GM19239 (cell line): ENCODE results near the gene ABCC2.

Source experiments
- DNase-seq: peaks from one replicate; pipeline ENCODE4 v3.0.0; 2011; ENCODE audit warnings: low spot score; ENCODE audit not compliant: insufficient read length
- FAIRE-seq: peaks from 2 replicates; lab custom pipeline; 2011; peaks lifted over from hg19 to GRCh38; lab: Jason Lieb, UNC

ABCC2 gene

GRCh38 chr10:99769706-99770105 is 12.7 kb upstream of the ABCC2 start:
- DNase-seq (no peak), FAIRE-seq (no peak)

DNA sequence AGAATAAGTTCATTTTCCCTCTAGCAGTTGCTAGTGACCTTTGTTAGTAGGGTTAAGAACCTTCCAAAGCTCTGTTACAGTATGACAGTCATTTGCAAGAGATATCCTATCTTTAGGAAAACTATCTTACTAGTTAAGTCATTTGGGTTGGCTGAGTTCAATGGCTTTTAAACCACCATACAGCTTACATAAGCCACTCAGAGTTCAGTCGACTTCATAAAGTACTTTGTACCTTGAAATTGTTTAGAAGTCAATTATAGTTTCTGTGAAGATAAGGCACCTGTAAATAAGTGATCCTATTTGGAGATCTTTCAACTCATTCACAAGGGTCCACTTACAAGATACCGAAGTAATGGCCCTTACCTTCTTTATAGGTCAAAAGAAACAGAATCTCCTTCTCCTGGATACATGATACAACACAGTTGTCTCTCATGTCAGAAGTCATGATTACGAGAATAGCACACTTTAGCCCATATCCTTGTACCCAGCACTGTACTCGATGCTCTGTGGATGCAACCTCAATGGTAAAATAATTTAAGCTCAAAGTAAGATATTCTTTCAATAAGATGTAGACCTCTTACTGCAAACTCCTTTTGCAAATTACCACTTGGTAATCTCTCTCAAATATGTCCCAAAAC is 11.9 kb upstream of the ABCC2 start:
- DNase-seq, result no peak
- FAIRE-seq, result no peak

DNA sequence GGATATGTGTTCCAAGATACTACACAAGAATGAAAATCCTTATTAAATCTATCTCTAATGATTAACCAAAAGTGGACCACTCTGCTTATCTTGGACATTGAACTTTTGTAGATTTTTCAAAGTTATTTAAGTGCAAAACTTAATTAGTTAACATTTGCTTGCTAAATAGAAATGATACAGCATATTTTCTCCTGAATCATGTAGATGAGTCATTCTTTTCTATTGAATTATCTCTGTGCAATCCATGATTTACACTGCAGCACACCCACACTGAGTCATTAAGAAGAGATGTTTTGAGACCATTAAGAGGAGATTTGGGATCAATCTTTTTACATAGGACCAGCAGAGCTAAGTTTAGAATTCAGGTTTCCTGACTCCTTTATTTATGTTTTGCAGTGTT is 6.6 kb upstream of the ABCC2 start:
- DNase-seq, result no peak
- FAIRE-seq, result no peak

DNA sequence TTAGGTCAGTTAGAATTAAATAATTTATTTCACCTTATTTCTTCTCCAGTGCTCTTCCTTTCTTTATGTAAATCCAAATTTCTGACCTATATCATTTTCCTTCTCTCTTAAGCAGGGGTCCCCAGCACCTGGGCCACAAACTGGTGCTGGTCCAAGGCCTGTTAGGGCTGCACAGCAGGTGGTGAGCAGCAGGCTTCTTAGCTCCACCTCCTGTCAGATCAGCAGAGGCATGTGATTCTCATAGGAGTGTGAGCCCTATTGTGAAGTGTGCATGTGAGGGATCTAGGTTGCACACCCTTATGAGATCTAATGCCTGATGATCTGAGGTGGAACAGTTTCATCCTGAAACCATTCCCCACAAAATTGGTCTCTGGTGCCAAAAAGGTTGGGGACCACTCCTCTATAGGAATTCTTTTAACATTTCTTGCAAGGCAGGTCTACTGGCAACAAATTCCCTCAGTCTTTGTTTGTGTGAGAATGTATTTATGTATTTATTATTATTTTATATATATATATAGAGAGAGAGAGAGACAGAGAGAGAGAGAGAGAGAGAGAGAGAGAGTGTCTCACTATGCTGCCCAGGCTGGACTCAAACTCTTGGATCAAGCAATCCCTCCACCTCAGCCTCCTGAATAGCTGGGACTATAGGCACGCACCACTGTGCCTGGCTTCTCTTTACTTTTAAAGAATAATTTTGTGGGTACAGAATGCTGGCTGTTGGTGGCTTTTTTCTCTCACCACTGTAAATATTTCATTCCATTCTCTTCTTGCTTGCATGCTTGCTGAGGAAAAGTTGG is 4.3 kb upstream of the ABCC2 start:
- no peak for DNase-seq
- no peak for FAIRE-seq

DNA sequence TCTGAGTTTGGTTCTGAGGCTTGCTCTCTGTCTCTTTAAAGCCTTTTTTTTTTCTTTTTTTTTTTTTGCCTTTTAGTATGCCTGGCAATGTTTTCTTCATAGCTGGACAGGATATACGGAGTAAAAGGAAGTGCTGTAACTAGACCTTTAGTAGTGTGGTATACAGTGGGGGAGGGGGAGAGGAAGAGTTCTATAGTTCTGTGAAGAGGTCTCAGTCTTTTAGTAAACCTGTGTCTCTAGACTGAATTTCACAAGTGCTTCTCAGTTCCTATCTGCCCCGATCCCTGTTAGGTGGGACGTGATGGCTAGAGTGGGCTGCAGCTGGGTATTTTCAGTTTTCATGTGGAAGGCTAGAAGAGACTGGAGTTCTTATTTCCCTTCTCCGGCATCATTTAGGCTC is 3.1 kb upstream of the ABCC2 start:
- no peak for DNase-seq
- no peak for FAIRE-seq

DNA sequence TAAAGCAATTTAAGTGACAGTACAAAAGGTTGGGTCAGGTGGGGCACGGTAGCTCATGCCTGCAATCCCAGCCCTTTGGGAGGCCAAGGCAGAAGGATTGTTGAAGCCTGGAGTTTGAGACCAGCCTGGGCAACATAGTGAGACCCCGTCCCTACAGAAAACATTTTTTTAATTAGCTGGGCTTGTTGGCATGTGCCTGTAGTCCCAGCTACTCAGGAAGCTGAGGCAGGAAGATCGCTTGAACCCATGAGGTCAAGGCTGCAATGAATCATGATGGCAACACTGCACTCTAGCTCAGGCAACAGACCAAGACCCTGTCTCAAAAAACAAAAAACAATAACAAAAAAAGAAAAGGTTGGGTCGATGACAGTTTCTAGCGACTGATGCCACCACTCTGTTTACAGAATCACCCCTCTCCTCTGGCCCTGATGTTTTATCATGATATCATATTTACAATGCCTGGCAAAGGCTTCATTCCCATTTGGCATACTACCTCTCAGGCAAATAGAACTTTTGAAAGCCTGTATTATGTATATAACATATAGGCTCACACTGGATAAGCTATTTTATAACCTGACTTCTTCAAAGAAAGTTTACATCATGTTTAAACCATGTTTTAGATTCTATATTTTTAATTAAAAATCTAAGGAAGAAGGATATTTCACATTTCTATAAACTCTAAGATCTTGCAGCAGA is 558 bp upstream of the ABCC2 start:
- DNase-seq (no peak), FAIRE-seq (no peak)

GRCh38 chr10:99784016-99784726 is 1.7 kb downstream of the ABCC2 start:
- DNase-seq, result no peak
- no peak for FAIRE-seq

DNA sequence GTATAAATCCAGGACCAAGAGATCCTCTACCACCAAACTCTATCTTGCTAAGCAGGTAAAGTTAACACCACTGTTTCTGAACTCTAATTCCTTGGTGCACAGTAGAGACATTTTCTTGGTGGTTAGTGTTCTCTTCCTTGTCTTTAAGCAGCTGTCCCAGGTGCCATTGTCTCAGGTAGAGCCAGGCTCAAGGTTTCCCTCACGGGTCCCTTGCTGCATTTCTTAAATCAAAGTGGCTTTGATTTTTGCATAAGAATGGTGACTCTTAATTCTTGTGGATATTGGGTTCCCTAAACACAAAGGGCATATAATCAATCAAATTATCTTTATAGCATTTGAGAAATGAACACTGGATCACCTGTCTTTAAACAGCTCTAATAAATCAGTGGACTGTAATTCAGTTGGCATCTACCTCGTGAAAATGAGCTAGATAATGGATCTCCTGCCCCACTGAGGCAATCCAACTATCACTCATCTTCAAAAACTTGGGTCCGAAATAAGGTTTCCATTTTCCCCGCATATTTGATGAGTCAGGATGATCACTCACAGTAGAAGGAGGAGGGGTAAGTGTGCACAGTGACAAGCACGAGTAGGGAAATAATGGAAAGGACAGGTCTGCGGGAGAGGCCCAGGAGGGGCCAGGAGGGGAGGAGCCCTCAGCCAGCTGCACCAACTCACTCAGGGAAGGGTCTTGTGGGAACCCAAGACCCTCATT is 2.4 kb downstream of the ABCC2 start:
- DNase-seq, result no peak
- FAIRE-seq, result no peak

GRCh38 chr10:99785646-99786045 is 3.2 kb downstream of the ABCC2 start:
- FAIRE-seq (no peak), DNase-seq (no peak)

DNA sequence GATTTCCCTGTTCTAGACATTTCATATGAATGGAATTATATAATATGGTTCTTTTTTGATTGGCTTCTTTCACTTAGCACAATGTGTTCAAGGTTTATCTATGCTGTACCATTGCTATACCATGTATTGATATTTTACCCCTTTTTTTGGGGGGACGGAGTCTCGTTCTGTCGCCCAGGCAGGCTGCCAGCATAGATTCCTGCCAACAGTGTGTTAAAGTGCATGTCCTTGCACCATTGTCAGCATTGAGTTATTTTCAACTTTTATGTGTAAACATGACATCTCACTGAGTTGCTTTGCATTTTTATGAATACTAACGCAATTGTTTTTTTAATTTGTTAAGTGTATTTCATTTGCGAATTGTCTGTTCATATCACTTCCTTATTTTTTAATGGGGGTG is 4.9 kb downstream of the ABCC2 start:
- DNase-seq (no peak), FAIRE-seq (no peak)

DNA sequence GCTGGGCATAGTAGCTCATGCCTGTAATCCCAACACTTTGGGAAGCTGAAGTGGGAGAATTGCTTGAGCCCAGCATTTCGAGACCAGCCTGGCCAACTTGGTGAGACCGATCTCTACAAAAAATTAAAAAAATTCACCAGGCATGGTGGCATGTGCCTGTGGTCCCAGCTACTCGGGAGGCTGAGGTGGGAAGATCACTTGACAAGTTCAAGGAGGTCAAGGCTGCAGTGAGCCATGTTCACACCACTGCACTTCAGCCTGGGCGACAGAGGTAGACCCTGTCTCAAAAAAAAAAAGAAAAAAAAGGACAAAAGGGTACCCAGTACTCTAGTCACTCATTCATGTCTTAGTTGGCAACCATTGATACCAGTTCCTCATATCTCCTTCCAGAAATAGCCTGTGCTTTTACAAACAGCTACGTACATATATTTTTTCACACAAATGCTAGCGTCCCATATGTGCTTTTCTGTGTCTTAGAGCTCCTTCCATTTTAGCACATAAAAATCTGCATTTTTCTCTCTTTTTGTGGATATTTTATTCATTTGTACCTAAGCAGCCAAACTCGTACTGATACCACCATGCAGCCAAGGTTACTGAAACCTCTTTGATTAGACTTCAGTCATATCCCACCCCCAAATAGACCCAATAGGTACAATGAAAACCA is 5.5 kb downstream of the ABCC2 start:
- FAIRE-seq, result no peak
- no peak for DNase-seq

DNA sequence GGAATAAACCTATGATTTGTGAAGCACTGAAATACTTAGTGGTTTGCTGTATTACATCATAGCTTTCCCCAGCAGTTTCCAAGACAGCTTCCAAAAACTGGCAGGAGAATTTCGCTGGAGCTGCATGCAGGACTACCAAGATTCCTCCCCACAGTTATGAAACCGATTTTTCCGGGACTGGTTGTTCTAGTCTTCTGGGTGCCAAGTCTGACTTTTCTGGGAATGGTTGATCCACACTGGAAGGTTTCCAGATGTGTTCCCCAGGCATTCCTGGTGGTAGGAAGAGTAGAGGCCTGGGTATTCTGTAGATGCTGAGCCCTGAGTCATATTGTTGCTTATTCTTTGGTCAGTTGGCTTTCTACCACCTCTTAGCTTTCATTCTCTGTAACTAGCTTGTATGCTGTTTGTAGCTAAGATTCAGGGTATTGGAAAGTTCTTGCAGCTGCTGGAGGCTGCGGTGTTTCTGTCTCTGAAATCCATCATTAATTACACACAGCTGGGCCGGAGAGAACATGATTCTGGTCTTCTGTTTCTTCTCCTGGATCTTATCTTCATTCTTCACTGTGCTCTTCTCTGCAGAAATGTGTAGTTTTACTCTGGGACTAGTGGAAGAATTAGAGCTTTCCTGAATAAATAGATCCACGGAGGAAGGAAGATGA is 6.3 kb downstream of the ABCC2 start:
- no peak for FAIRE-seq

DNA sequence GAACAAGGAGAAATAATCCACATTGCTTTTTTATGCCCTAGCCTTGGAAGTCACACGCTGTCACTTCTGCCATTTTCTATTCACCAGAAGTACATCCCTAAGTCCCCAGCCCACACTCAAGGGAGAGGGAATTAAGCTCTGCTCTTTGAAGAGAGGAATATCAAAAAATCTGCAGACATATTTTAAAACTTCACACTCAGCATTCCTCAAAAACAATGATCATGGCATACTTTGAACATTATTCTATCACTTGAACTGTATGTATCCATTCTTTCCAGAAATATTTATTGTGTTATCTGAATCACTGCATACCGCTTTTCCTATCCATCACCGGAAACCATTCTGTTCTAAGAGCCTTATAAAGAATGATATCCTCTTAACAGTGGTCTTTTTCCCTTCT is 9.4 kb downstream of the ABCC2 start:
- DNase-seq (no peak), FAIRE-seq (no peak)

More for the DNA sequence above, 6.3 kb downstream of the ABCC2 start:
- DNase-seq, result no peak

GRCh38 chr10:99793819-99794218 is 11.4 kb downstream of the ABCC2 start:
- DNase-seq, result no peak
- no peak for FAIRE-seq

DNA sequence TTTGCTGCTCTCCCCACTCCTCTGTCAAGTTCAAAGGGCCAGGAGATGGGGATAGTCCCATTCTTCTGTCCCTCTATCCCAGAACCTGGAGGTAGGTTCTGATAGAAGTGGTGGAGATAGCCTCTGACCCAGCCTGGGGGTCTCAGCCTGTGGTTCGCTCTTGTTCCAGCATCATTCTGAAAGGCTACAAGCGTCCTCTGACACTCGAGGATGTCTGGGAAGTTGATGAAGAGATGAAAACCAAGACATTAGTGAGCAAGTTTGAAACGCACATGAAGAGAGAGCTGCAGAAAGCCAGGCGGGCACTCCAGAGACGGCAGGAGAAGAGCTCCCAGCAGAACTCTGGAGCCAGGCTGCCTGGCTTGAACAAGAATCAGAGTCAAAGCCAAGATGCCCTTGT is 14.5 kb downstream of the ABCC2 start:
- FAIRE-seq (no peak), DNase-seq (no peak)

DNA sequence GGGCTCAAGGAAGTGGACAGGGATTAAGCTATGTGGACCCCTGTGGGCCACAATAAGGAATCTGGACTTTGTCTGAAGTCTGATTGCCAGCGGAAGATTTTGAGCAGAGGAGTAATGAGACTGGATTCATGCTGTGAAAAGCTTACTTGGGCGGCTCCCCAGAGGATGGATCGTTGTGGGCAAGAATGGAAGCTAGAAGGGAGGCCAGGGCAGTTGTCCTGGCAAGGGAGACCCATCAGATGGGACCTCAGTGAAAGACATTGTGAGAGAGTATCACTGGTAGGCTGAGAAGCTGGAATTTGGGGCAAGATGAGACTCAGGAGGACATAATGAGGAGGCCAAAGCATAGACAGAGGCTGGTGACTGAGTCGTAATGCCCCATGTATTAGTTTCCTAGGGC is 15.6 kb downstream of the ABCC2 start:
- DNase-seq (no peak), FAIRE-seq (no peak)

- DNase-seq (no peak), FAIRE-seq (no peak)
Measured at GRCh38 chr10:99798920-99799319, 16.5 kb downstream of the ABCC2 start.

DNA sequence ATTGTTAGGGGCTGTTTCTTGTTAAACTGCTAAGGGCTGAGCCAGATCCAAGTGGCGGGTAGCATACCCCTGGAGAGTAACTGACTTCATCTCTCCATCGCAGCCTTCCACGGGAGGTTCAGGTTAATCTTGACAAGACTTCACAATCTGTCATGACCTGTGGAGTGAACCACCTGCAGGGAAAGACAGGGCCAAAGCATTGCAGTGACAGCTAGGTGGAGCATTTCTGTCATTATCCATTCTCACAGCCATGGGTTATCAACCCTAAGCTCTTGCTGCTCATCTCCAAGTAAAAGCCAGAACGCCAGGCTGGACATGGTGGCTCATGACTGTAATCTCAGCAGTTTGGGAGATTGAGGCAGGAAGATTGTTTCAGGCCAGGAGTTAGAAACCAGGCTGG is 17.2 kb downstream of the ABCC2 start:
- FAIRE-seq (no peak), DNase-seq (no peak)

GRCh38 chr10:99804471-99804870 is 22.0 kb downstream of the ABCC2 start:
- no peak for DNase-seq
- no peak for FAIRE-seq
